IPS-18a (cell line): ENCODE measurements around the gene PDZRN4.

ENCODE experiments used
- H3K27ac ChIP-seq: one replicate; pipeline ENCODE4 v1.5.1; 2013; ENCODE audit warnings: low read length
- H3K27me3 ChIP-seq: one replicate; pipeline ENCODE4 v1.6.1; 2013; ENCODE audit warnings: mild to moderate bottlenecking, low read length; ENCODE audit not compliant: control insufficient read depth, insufficient read depth
- H3K36me3 ChIP-seq: one replicate; pipeline ENCODE4 v1.6.1; 2013; ENCODE audit warnings: low read depth, low read length; ENCODE audit not compliant: control insufficient read depth
- H3K4me1 ChIP-seq: one replicate; pipeline ENCODE4 v1.6.1; 2013; ENCODE audit warnings: low read depth, low read length; ENCODE audit not compliant: control insufficient read depth
- H3K4me3 ChIP-seq: one replicate; pipeline ENCODE4 v1.5.1; 2013; ENCODE audit warnings: low read length
- H3K9ac ChIP-seq: one replicate; pipeline ENCODE4 v1.6.1; 2013; ENCODE audit warnings: mild to moderate bottlenecking, low read length, moderate library complexity
- H3K9me3 ChIP-seq: one replicate; pipeline ENCODE4 v1.6.1; 2013; ENCODE audit warnings: low read depth, low read length; ENCODE audit not compliant: control insufficient read depth

The PDZRN4 gene

DNA sequence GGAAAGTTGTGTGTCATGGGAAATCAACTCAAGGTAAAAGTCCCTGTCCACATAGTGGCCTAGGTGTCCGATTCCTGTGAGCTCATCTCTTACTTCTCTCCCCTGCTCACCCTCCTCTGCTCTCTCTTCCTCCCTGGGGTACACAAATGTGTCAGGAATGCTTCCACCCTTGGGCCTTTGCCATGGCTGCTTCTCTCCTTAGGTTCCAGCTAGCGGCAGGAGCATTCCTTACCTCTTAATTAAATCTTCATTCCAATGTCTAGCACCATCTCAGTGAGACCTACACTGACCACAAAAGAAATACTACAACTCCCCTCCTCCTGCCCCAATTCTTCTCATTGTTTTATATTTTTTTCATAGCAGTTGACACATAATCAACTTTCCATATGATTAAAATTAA is 298.6 kb downstream of the PDZRN4 start:
- no peak overlapping the region for H3K27ac ChIP-seq
- no peaks in the 10 kb centered on the region for H3K9me3 ChIP-seq
- no peaks in the 10 kb centered on the region for H3K27me3 ChIP-seq
- no peaks in the 10 kb centered on the region for H3K4me1 ChIP-seq
- H3K4me3 ChIP-seq = no peak overlapping the region
- H3K36me3 ChIP-seq = no peaks in the 10 kb centered on the region
- no peak overlapping the region for H3K9ac ChIP-seq

- H3K4me3 ChIP-seq = no peak overlapping the region
- H3K4me1 ChIP-seq = no peaks in the 10 kb centered on the region
- H3K27ac ChIP-seq = no peak overlapping the region
- no peaks in the 10 kb centered on the region for H3K27me3 ChIP-seq
- no peaks in the 10 kb centered on the region for H3K36me3 ChIP-seq
- no peak overlapping the region for H3K9ac ChIP-seq
- no peaks in the 10 kb centered on the region for H3K9me3 ChIP-seq
Measured at GRCh38 chr12:41496009-41496408, 307.9 kb downstream of the PDZRN4 start.

DNA sequence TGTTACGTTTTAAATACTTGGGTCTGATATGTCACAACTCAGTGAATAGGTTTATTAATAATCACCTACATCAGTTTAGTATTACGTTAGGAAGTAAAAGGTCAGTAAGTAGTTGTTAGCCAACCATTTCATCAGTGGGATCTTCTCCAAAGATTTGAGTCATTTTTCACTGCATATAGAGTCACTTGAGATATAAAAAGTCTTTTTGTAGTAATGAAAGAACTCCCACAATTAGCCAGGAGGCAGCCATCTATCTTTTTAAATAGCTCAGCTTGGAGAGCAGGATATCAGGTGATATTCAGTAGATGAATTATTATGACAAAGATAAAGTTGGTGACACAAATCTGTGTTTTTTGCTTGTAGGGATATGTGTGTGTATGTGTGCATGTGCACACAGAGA is 309.3 kb downstream of the PDZRN4 start:
- Histone ChIP-seq H3K36me3 (no peaks in the 10 kb centered on the region), H3K4me3 (no peak overlapping the region), H3K27me3 (no peaks in the 10 kb centered on the region), H3K27ac (no peak overlapping the region), H3K9ac (no peak overlapping the region), H3K4me1 (no peaks in the 10 kb centered on the region), H3K9me3 (no peaks in the 10 kb centered on the region)

GRCh38 chr12:41504976-41505375 is 316.9 kb downstream of the PDZRN4 start:
- H3K27ac ChIP-seq = no peak overlapping the region
- no peak overlapping the region for H3K9ac ChIP-seq
- no peak overlapping the region for H3K4me3 ChIP-seq
- H3K9me3 ChIP-seq = no peaks in the 10 kb centered on the region
- H3K27me3 ChIP-seq = no peaks in the 10 kb centered on the region
- no peaks in the 10 kb centered on the region for H3K36me3 ChIP-seq
- H3K4me1 ChIP-seq = no peaks in the 10 kb centered on the region

DNA sequence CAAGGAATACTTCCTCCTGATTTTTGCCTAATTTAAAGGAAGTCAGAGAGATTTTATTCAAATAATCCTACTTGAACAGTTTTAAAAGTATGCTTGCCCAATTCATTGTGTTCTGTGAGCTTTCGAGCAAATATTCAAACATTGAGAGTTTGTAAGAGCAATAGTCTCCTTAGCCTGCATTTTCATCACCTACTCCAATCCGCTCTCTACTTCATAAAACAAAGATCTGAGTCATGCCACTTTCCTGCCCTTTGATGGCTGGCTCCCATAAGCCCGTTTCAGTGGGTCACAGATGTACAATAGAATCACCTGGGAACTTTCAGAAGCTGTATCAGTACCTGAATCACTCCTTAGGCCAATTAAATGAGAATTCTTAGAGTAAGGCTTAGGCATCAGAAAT is 319.2 kb downstream of the PDZRN4 start:
- H3K27me3 ChIP-seq = no peaks in the 10 kb centered on the region
- no peaks in the 10 kb centered on the region for H3K36me3 ChIP-seq
- no peaks in the 10 kb centered on the region for H3K4me1 ChIP-seq
- H3K9me3 ChIP-seq = no peaks in the 10 kb centered on the region
- H3K4me3 ChIP-seq = no peak overlapping the region
- no peak overlapping the region for H3K9ac ChIP-seq
- H3K27ac ChIP-seq = no peak overlapping the region

DNA sequence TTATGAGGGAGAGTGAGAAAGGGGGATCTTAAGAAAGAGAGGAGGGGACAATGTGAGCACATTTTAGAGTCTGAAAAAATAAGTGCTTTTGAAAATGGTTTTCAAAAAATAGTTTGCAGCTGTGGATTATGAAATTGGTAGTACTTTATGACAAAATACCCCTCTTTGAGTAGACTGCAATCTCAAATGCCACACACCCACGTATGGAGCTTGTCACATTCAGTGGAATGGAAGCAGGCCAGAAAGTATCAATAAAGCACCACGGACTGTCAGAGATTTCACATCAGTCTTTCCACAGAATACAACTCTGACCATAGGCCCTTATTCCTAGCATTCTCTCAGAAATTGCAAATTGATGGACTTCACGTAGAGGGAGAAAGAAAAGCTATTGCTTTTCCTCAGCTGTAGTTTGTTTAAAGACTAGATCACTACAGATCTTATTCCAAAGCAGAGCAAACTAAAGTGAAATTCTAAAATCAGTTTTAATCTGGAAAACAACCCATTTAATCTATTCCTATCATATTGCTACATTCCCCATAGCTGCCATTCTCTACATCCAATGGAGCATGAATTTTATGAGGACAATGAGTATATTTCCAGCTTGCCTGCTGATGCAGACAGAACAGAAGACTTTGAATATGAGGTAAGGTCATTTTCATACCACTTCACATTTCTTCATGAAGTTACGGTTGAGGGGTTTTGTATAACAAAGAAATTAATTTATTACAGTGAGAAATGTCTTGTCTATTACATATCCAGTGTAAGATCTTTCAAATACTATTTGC is 321.3 kb downstream of the PDZRN4 start:
- Histone ChIP-seq H3K27me3 (no peaks in the 10 kb centered on the region), H3K9me3 (no peaks in the 10 kb centered on the region), H3K9ac (no peak overlapping the region), H3K4me3 (no peak overlapping the region), H3K36me3 (no peaks in the 10 kb centered on the region), H3K27ac (no peak overlapping the region), H3K4me1 (peaks cover 5% of the 10 kb centered on the region)

GRCh38 chr12:41510470-41510869 is 322.4 kb downstream of the PDZRN4 start:
- H3K36me3 ChIP-seq = no peaks in the 10 kb centered on the region
- no peak overlapping the region for H3K27ac ChIP-seq
- no peaks in the 10 kb centered on the region for H3K9me3 ChIP-seq
- H3K4me3 ChIP-seq = no peak overlapping the region
- H3K27me3 ChIP-seq = no peaks in the 10 kb centered on the region
- H3K4me1 ChIP-seq = peaks cover 5% of the 10 kb centered on the region
- H3K9ac ChIP-seq = no peak overlapping the region

- H3K9ac ChIP-seq = no peak overlapping the region
- no peaks in the 10 kb centered on the region for H3K27me3 ChIP-seq
- H3K27ac ChIP-seq = no peak overlapping the region
- no peak overlapping the region for H3K4me3 ChIP-seq
- H3K36me3 ChIP-seq = no peaks in the 10 kb centered on the region
- peaks cover 7% of the 10 kb centered on the region for H3K4me1 ChIP-seq
- no peaks in the 10 kb centered on the region for H3K9me3 ChIP-seq
Measured at GRCh38 chr12:41511247-41511646, 323.1 kb downstream of the PDZRN4 start.

GRCh38 chr12:41512497-41512896 is 324.4 kb downstream of the PDZRN4 start:
- H3K4me1 ChIP-seq = peaks cover 12% of the 10 kb centered on the region
- no peaks in the 10 kb centered on the region for H3K27me3 ChIP-seq
- H3K27ac ChIP-seq = no peak overlapping the region
- H3K4me3 ChIP-seq = no peak overlapping the region
- no peaks in the 10 kb centered on the region for H3K36me3 ChIP-seq
- H3K9me3 ChIP-seq = no peaks in the 10 kb centered on the region
- no peak overlapping the region for H3K9ac ChIP-seq

- no peaks in the 10 kb centered on the region for H3K36me3 ChIP-seq
- H3K9me3 ChIP-seq = no peaks in the 10 kb centered on the region
- no peak overlapping the region for H3K27ac ChIP-seq
- no peak overlapping the region for H3K4me3 ChIP-seq
- H3K4me1 ChIP-seq = peaks cover 12% of the 10 kb centered on the region
- H3K27me3 ChIP-seq = no peaks in the 10 kb centered on the region
- H3K9ac ChIP-seq = no peak overlapping the region
Measured at GRCh38 chr12:41514021-41514777, 326.1 kb downstream of the PDZRN4 start.

GRCh38 chr12:41514907-41515306 is 326.8 kb downstream of the PDZRN4 start:
- Histone ChIP-seq H3K27ac (no peak overlapping the region), H3K27me3 (no peaks in the 10 kb centered on the region), H3K36me3 (no peaks in the 10 kb centered on the region), H3K9ac (no peak overlapping the region), H3K9me3 (no peaks in the 10 kb centered on the region), H3K4me1 (peaks cover 12% of the 10 kb centered on the region), H3K4me3 (no peak overlapping the region)

DNA sequence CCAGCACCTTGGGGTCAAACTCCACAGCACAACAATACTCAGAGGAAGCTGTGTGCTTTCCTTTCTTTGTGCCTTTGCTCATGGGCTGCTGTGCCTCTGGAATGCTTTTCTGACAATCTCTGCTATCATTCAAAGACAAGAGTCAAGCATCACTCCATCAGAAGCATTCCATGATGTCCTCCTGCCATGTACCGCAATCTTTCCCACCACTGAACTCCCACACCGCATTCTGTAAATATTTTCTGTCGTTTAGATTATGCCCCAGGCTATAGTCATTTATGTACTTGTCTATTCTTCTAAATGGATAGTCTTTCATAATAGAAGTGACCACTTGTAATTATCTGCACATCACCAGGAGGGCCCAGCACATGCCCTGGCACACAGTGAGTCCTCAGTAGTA is 327.8 kb downstream of the PDZRN4 start:
- Histone ChIP-seq H3K27me3 (no peaks in the 10 kb centered on the region), H3K9me3 (no peaks in the 10 kb centered on the region), H3K36me3 (no peaks in the 10 kb centered on the region), H3K4me3 (no peak overlapping the region), H3K27ac (no peak overlapping the region), H3K4me1 (peaks cover 12% of the 10 kb centered on the region), H3K9ac (no peak overlapping the region)
